Memory B cell (primary cell): ENCODE data around the gene OTUD5.

ENCODE experiments used
- ATAC-seq: fragments of 150-1000 bp; cut with Tn5 transposase; 2 replicates; pipeline ENCODE4 v1.10.0; 2021; ENCODE audit warnings: low read depth, mild to moderate bottlenecking, moderate library complexity
- DNase-seq, 2 donors: peaks; one replicate each; pipeline ENCODE4 v3.0.0; 2022; ENCODE audit warnings: low spot score in 2 of 2
- H3K27ac Mint-ChIP-seq: one replicate; pipeline ENCODE4 v1.8.0; 2022; ENCODE audit warnings: mild to moderate bottlenecking, moderate library complexity, mixed read lengths
- H3K27me3 Mint-ChIP-seq: one replicate; pipeline ENCODE4 v1.8.0; 2022; ENCODE audit warnings: mixed read lengths
- H3K36me3 Mint-ChIP-seq: one replicate; pipeline ENCODE4 v1.8.0; 2022; ENCODE audit warnings: mild to moderate bottlenecking, mixed read lengths
- H3K4me1 Mint-ChIP-seq: one replicate; pipeline ENCODE4 v1.8.0; 2022; ENCODE audit warnings: mixed read lengths
- H3K4me3 Mint-ChIP-seq: one replicate; pipeline ENCODE4 v1.8.0; 2022; ENCODE audit warnings: mild to moderate bottlenecking, moderate library complexity, mixed read lengths
- H3K9me3 Mint-ChIP-seq: one replicate; pipeline ENCODE4 v1.8.0; 2022; ENCODE audit warnings: mixed read lengths

The OTUD5 gene

DNA sequence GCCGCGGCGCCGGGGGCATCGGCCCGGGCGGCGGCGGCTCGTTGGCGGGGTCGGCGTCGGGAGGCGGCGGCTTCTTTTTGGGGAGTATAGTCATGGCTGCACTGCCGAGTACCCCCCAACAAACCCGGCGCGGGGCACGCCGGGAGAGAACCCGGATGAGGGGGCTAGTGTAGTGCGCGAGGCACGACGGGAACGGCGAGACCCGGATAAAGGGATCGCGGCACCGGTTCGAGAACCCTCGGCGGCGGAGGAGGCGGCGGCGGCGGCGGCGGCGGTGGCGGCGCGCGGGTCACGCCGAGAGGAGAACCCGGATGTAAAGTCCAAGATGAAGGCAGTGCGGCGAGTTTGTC, at the start of gene OTUD5:
Gene OTUD5 (minus strand): TSS at position 131 of the 350 bp plus-strand sequence. CDS start 37 bp downstream, at position 94.
- ATAC-seq (peak; percentile 45), DNase-seq (no peak)
- Mint-ChIP-seq H3K4me3 (peak within 1 kb of the TSS; percentile 99), H3K9me3 (no peaks in the 10 kb centered on the region), H3K27ac (peak within 1 kb of the TSS; percentile 100), H3K36me3 (peaks cover 3% of the 10 kb centered on the region), H3K27me3 (no peaks in the 10 kb centered on the region), H3K4me1 (peaks cover 39% of the 10 kb centered on the region)

DNA sequence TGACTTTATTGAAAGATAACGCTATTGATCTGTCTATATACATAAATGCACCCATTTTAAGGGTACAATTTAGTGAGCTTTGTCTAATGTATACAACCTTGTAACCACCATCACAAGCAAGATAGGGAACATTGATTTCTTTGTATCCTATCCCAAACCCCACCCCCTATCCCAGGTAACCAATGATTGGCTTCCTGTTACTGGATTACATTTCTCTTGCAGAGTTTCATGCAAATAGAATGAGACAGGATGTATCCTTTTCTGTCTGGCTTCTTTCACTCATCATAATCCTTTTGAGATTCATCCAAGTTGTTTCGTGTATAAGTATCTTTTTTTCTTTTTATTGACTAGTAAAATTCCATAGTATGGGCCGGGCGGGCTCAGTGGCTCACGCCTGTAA, 46.3 kb upstream of the OTUD5 start:
- Mint-ChIP-seq H3K4me1 (peaks cover 9% of the 10 kb centered on the region), H3K36me3 (peaks cover under 1% of the 10 kb centered on the region), H3K9me3 (no peaks in the 10 kb centered on the region), H3K27ac (no peak overlapping the region), H3K4me3 (peak overlapping the region; percentile 49), H3K27me3 (no peaks in the 10 kb centered on the region)
- no peak for DNase-seq
- ATAC-seq = no peak

- H3K36me3 Mint-ChIP-seq = peaks cover 12% of the 10 kb centered on the region
- peak; percentile 79 for ATAC-seq
- no peaks in the 10 kb centered on the region for H3K27me3 Mint-ChIP-seq
- peak; percentile 61 to 76 for DNase-seq
- H3K4me1 Mint-ChIP-seq = peaks cover 21% of the 10 kb centered on the region
- peak within 1 kb of the TSS; percentile 97 for H3K4me3 Mint-ChIP-seq
- peak within 1 kb of the TSS; percentile 98 for H3K27ac Mint-ChIP-seq
- H3K9me3 Mint-ChIP-seq = no peaks in the 10 kb centered on the region
These were observed 44.9 kb upstream of the OTUD5 start, which contains the start of gene GRIPAP1 for GRCh38 chrX:49002091-49002935. Gene GRIPAP1 (minus strand): TSS chrX:49002264. CDS start chrX:49002229, 35 bp downstream.

GRCh38 chrX:49001521-49002090, 44.2 kb upstream of the OTUD5 start:
- Mint-ChIP-seq H3K36me3 (peaks cover 16% of the 10 kb centered on the region), H3K27ac (peak overlapping the region; percentile 98), H3K4me3 (peak overlapping the region; percentile 97), H3K9me3 (no peaks in the 10 kb centered on the region), H3K27me3 (no peaks in the 10 kb centered on the region), H3K4me1 (peaks cover 24% of the 10 kb centered on the region)
- ATAC-seq (peak; percentile 42), DNase-seq (peak in 1 of 2 donors; percentile 30)

- H3K36me3 Mint-ChIP-seq = peaks cover 17% of the 10 kb centered on the region
- H3K9me3 Mint-ChIP-seq = no peaks in the 10 kb centered on the region
- H3K27me3 Mint-ChIP-seq = no peaks in the 10 kb centered on the region
- peaks cover 24% of the 10 kb centered on the region for H3K4me1 Mint-ChIP-seq
- DNase-seq = no peak
- H3K4me3 Mint-ChIP-seq = peak overlapping the region; percentile 97
- peak overlapping the region; percentile 98 for H3K27ac Mint-ChIP-seq
- no peak for ATAC-seq
These were observed 43.2 kb upstream of the OTUD5 start for GRCh38 chrX:49000636-49001035.

GRCh38 chrX:48999030-48999429, 41.6 kb upstream of the OTUD5 start:
- Mint-ChIP-seq H3K27me3 (no peaks in the 10 kb centered on the region), H3K4me3 (no peak overlapping the region), H3K4me1 (peaks cover 24% of the 10 kb centered on the region), H3K27ac (no peak overlapping the region), H3K9me3 (no peaks in the 10 kb centered on the region), H3K36me3 (peaks cover 22% of the 10 kb centered on the region)
- ATAC-seq (no peak), DNase-seq (no peak)

DNA sequence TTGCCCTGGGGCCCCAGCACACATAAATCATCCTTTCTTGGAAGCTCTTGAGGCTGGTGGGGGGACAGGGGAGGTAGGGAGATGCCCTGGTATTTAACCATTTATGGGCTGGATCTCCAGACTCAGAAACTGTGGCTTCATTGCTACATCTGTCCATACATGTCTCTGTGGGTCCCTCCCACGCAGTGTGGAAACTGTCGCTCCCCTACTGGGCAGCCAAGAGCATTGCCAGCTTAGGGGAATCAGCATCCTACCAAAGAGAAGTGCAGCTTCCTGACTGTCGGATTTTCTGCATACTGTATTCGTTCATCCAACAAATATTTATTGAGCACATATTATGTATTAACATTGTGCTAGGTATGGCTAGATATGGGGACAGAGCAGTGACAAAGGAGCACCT, 41.0 kb upstream of the OTUD5 start:
- H3K27ac Mint-ChIP-seq = no peak overlapping the region
- peaks cover 24% of the 10 kb centered on the region for H3K4me1 Mint-ChIP-seq
- H3K9me3 Mint-ChIP-seq = no peaks in the 10 kb centered on the region
- H3K27me3 Mint-ChIP-seq = no peaks in the 10 kb centered on the region
- no peak for ATAC-seq
- no peak for DNase-seq
- H3K4me3 Mint-ChIP-seq = no peak overlapping the region
- H3K36me3 Mint-ChIP-seq = peaks cover 26% of the 10 kb centered on the region

GRCh38 chrX:48997865-48998264, 40.5 kb upstream of the OTUD5 start:
- no peak overlapping the region for H3K4me3 Mint-ChIP-seq
- ATAC-seq (no peak), DNase-seq (no peak)
- H3K27me3 Mint-ChIP-seq = no peaks in the 10 kb centered on the region
- no peaks in the 10 kb centered on the region for H3K9me3 Mint-ChIP-seq
- peaks cover 24% of the 10 kb centered on the region for H3K4me1 Mint-ChIP-seq
- peaks cover 28% of the 10 kb centered on the region for H3K36me3 Mint-ChIP-seq
- H3K27ac Mint-ChIP-seq = no peak overlapping the region

GRCh38 chrX:48997455-48997854, 40.0 kb upstream of the OTUD5 start:
- Mint-ChIP-seq H3K27ac (no peak overlapping the region), H3K27me3 (no peaks in the 10 kb centered on the region), H3K36me3 (peaks cover 29% of the 10 kb centered on the region), H3K9me3 (no peaks in the 10 kb centered on the region), H3K4me1 (peaks cover 24% of the 10 kb centered on the region), H3K4me3 (no peak overlapping the region)
- ATAC-seq (no peak), DNase-seq (no peak)

- Mint-ChIP-seq H3K9me3 (no peaks in the 10 kb centered on the region), H3K4me1 (peaks cover 24% of the 10 kb centered on the region), H3K27ac (no peak overlapping the region), H3K4me3 (no peak overlapping the region), H3K36me3 (peaks cover 32% of the 10 kb centered on the region), H3K27me3 (no peaks in the 10 kb centered on the region)
- DNase-seq (no peak), ATAC-seq (no peak)
These were observed 39.6 kb upstream of the OTUD5 start for GRCh38 chrX:48996969-48997368.

- peaks cover 3% of the 10 kb centered on the region for H3K4me1 Mint-ChIP-seq
- ATAC-seq (no peak), DNase-seq (no peak)
- H3K36me3 Mint-ChIP-seq = peaks cover 29% of the 10 kb centered on the region
- no peak overlapping the region for H3K4me3 Mint-ChIP-seq
- no peaks in the 10 kb centered on the region for H3K27me3 Mint-ChIP-seq
- no peaks in the 10 kb centered on the region for H3K9me3 Mint-ChIP-seq
- no peak overlapping the region for H3K27ac Mint-ChIP-seq
These were observed 34.9 kb upstream of the OTUD5 start for GRCh38 chrX:48992341-48992740.

- Mint-ChIP-seq H3K27ac (peak overlapping the region; percentile 29), H3K4me1 (no peaks in the 10 kb centered on the region), H3K9me3 (no peaks in the 10 kb centered on the region), H3K36me3 (peaks cover 24% of the 10 kb centered on the region), H3K27me3 (no peaks in the 10 kb centered on the region), H3K4me3 (no peak overlapping the region)
- ATAC-seq = no peak
- DNase-seq = no peak
These were observed 32.1 kb upstream of the OTUD5 start for GRCh38 chrX:48989483-48989882.

DNA sequence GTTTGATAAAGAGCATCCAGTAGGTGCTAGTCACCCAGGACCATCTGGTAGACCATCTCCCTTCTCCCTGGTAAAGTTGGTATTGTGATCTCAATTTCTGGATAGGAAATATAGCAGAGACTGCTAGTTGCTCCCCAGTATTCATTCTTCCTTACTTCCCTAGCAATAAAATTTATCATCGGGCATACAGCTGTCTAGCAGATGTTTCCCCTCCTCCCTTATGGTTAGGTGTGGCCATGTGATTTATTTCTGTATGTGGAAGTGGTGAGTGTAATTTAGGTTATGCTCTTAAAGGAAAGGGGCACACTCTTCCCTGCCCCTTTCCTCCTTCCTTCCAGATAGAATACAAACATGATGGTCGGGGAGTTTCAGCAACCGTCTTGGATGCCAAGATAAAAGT, 26.5 kb upstream of the OTUD5 start:
- H3K4me3 Mint-ChIP-seq = no peak overlapping the region
- peak overlapping the region; percentile 26 for H3K27ac Mint-ChIP-seq
- H3K9me3 Mint-ChIP-seq = no peaks in the 10 kb centered on the region
- DNase-seq = no peak
- H3K27me3 Mint-ChIP-seq = no peaks in the 10 kb centered on the region
- peaks cover 32% of the 10 kb centered on the region for H3K36me3 Mint-ChIP-seq
- ATAC-seq = no peak
- H3K4me1 Mint-ChIP-seq = no peaks in the 10 kb centered on the region

- DNase-seq = no peak
- Mint-ChIP-seq H3K27me3 (no peaks in the 10 kb centered on the region), H3K36me3 (peaks cover 32% of the 10 kb centered on the region), H3K9me3 (no peaks in the 10 kb centered on the region), H3K27ac (peak overlapping the region; percentile 26), H3K4me3 (no peak overlapping the region), H3K4me1 (no peaks in the 10 kb centered on the region)
- ATAC-seq = no peak
These were observed 25.7 kb upstream of the OTUD5 start for GRCh38 chrX:48983081-48983480.
